K562 treated with DMSO at 1 percent for 4 hours (cell line): ENCODE measurements around the gene SH2D1B. TPM values are rescaled to one million over a fixed set of nuclear protein-coding genes. Genes with fewer than 3 reads are reported as not detected.

Source experiments
- total RNA-seq: library from RNA; unstranded; fragments of 300-600 nt; gene quantifications from 2 replicates; pipeline ENCODE4 v1.2.3, GENCODE V29; 2022; ENCODE audit not compliant: insufficient read depth

The SH2D1B gene
- total RNA-seq, result not detected in 2 replicates

GRCh38 chr1:162412002-162412401, at the start of gene SH2D1B:
TSS of gene SH2D1B (minus strand) at chr1:162412136. CDS start at chr1:162412016, 120 bp downstream.

GRCh38 chr1:162381383-162381782, 30.6 kb downstream of the SH2D1B start, which contains the start of gene C1orf226:
TSS of gene C1orf226 (plus strand) at chr1:162381728. CDS start at chr1:162381902, 174 bp downstream.

DNA sequence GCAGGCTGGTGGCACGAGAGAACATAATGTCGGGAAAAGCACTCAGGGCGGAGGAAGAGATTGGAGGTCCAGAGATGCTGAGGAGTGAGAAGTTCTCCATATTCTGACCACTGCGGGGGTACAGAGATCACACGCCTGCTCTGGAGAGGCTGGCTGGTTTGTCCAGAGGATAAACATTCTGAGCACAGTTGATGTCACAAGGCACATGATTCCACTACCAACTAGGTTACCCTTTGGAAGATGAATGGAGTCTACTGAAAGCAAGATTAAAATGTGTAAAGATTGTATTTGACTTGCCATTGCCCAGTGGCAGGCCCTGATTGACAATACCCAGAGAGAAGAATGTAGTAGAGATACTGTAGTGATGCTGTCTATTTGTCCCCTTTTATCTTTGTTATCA, 35.2 kb downstream of the SH2D1B start, which contains the start of gene SPATA46:
Gene SPATA46 (minus strand): TSS at position 164 of the 400 bp plus-strand sequence. CDS start 64 bp downstream, at position 100.

Other genes with a start within 250 kb of the SH2D1B start
- not detected in 2 replicates for gene SPATA46, start 35.3 kb downstream of the SH2D1B start, total RNA-seq
- gene C1orf226, start 30.4 kb downstream of the SH2D1B start, total RNA-seq, result 0.27 and 1.1 TPM in 2 replicates
- 15.7 and 17.3 TPM in 2 replicates for gene UHMK1, start 85.7 kb upstream of the SH2D1B start, total RNA-seq
- 51.1 and 62.8 TPM in 2 replicates for gene UAP1, start 149.6 kb upstream of the SH2D1B start, total RNA-seq
- 0.64 and 0.79 TPM in 2 replicates for gene DDR2, start 220.3 kb upstream of the SH2D1B start, total RNA-seq